Adrenal gland (tissue), 12 donors: ENCODE data around the gene OPCML. TPM values are rescaled to one million over a fixed set of nuclear protein-coding genes. Genes with fewer than 3 reads are reported as not detected.
A peak's percentile ranks its signal among the peaks of the same experiment; 100 is the strongest.

Experiments
- DNase-seq, 7 donors: peaks; one replicate each; pipeline ENCODE4 v3.0.0-alpha.2; 2019 to 2020
- H3K27ac ChIP-seq, 5 donors: fragments of 200-600 bp; sonication (generic) in 4 of 5; 1 replicate in 3 of 5; 2 replicates in 2 of 5; pipeline versions ENCODE4 v1.5.1 to v1.8.0; 2016 to 2020; ENCODE audit warnings: mild to moderate bottlenecking in 1 of 5
- H3K27me3 ChIP-seq: fragments of 200-600 bp; 2 replicates; pipeline ENCODE4 v1.8.0; 2021
- H3K36me3 ChIP-seq, 2 donors: fragments of 200-600 bp; replicated peaks in 1 of 2; 1 replicate in 1 of 2; 2 replicates in 1 of 2; pipeline versions ENCODE4 v1.5.1 to v1.8.0; 2018 to 2022
- H3K4me1 ChIP-seq, 2 donors: fragments of 200-600 bp; replicated peaks in 1 of 2; 1 replicate in 1 of 2; 2 replicates in 1 of 2; pipeline versions ENCODE4 v1.5.1 to v1.8.0; 2018 to 2021
- H3K4me3 ChIP-seq, 4 donors: fragments of 200-600 bp; sonication (generic) in 3 of 4; one replicate each; pipeline ENCODE4 v1.5.1; 2016 to 2018
- H3K9me3 ChIP-seq, 3 donors: fragments of 200-600 bp; sonication (generic) in 1 of 3; replicated peaks in 1 of 3; 1 replicate in 2 of 3; 2 replicates in 1 of 3; pipeline versions ENCODE4 v1.5.1 to v1.8.0; 2016 to 2021
- CTCF ChIP-seq, 6 experiments: fragments of 450-650 bp in 4 of 6; fragments of 200-600 bp in 2 of 6; sonication (generic) in 1 of 6; IDR thresholded peaks; 1 replicate in 5 of 6; 2 replicates in 1 of 6; pipeline versions ENCODE4 v1.5.1 to v1.8.0; 2016 to 2021; ENCODE audit warnings: antibody characterized with exemption in 6 of 6, mild to moderate bottlenecking in 2 of 6, moderate library complexity in 1 of 6
- POLR2A ChIP-seq, 2 donors: fragments of 450-650 bp; IDR thresholded peaks; one replicate each; pipeline ENCODE4 v1.6.1; 2017; ENCODE audit warnings: antibody characterized with exemption in 2 of 2, mild to moderate bottlenecking in 2 of 2, moderate library complexity in 1 of 2
- WGBS, 4 donors: extraction: QIAGEN DNeasy Blood & Tissue Kit in 2 of 4; methylation state at CpG; one replicate each; pipeline versions ENCODE4 v1.1.5 to v1.1.7; 2013 to 2017; 5-methylcytosine and 5-hydroxymethylcytosine counted together
- intact Hi-C, 2 donors: fragments of 100-400 bp; cut with DNase I; formaldehyde crosslinking; loops; one replicate each; pipeline versions ENCODE4 v1.14.1 to v1.15.0; 2022 to 2023
- polyA plus RNA-seq, 3 donors: library from polyadenylated mRNA; stranded (reverse); fragments of 200-250 nt in 2 of 3; fragments of 350-450 nt in 1 of 3; fragmentation: Illumina TruSeq in 1 of 3; extraction: RNeasy Lipid Tissue Mini Kit (QIAGEN cat#74804) in 1 of 3; gene quantifications; one replicate each; pipeline ENCODE4 v1.2.3, GENCODE V29; 2013 to 2014
- total RNA-seq, 9 donors: library from RNA; depleted of rRNA in 4 of 9; stranded (reverse); fragments of >200 nt in 4 of 9; fragments of 120-200 nt in 1 of 9; fragmentation: NEBNext Ultra II Directional in 1 of 9; extraction: Animal tissue kit (Norgen Biotek cat#: 25700) in 1 of 9; gene quantifications; one replicate each; pipeline versions ENCODE4 v1.1.0 to v1.2.4, GENCODE V29; 2013 to 2023
- donor health status: healthy with polysubstance abuse.
- donor health status: Bipolar disorder and iron deficiency.
- donor health status: DM: yes; HTN: yes; CAD: no.
- donor health status: DM: no; HTN: no; CAD: no.
- donor health status: DM: no; HTN: no; CAD: no.
- donor health status: DM: yes; HTN: yes; CAD: no.

Gene OPCML
- total and polyA plus RNA-seq, 12 donors = 0.10 to 5.5 (median 0.72) TPM; not detected in 5

GRCh38 chr11:133136376-133136775 is 395.9 kb downstream of the OPCML start:
- no peak for TF ChIP-seq CTCF (IDR thresholded peaks at IDR 0.05)
- TF ChIP-seq POLR2A (IDR thresholded peaks at IDR 0.05) = no peak
- intact Hi-C loops = no loop called here
- H3K27ac ChIP-seq = no peak overlapping the region
- no peak for DNase-seq
- H3K27me3 ChIP-seq = no peaks in the 10 kb centered on the region
- H3K36me3 ChIP-seq = no peaks in the 10 kb centered on the region
- no peaks in the 10 kb centered on the region for H3K9me3 ChIP-seq
- H3K4me3 ChIP-seq = no peak overlapping the region
- WGBS, 4 donors = 64 to 76% (median 70%) methylated on average over 4 of the region's 4 CpGs
- no peaks in the 10 kb centered on the region for H3K4me1 ChIP-seq

DNA sequence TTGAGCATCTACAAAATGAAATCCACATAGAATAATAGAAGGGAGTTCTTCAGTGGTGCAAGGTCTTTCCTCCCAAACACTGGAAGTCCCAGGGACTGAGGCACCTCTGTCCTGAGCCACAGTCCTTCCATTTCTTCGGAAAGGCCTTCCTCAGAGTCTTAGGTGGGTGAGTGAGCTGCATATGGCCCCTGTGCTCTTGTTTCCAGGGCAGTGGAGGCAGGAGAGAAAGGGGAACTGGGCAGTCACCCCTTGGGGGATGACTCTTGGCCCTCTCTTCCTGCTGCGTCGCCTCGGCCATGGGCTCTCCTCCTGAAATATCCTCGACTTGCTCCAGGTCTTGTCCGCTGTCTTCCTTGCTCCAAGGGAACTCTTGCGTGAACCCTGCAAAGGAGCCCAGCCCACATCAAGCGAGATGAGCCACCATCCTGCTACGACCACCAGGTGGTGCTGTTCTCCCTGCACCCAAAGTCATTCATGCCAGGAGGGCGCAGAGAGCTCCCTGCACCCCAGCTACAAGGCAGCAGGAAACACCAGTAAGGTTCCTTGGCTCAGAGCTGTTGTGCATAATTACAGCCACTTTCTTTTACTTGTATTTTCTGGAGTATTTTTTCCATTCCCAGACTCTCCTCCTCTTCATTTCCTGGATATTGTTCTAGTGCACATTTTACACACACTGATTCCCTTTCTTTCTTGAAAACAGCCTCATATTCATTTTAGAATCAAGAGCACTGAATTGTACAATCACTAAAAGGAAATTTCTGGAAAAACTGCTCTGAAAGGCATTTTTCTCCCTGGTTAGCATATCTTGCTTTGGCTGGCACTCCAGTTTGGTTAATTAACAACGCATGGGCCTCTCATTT is 397.8 kb downstream of the OPCML start:
- DNase-seq = peak; percentile 38 to 79 (median 66)
- intact Hi-C loops = loop anchor here in 1 of 2 donors (5.0 kb wide), 1 partner anchor 698 kb away; no protein-coding TSS in a partner anchor
- Histone ChIP-seq H3K27ac (no peak overlapping the region), H3K4me1 (no peaks in the 10 kb centered on the region), H3K9me3 (no peaks in the 10 kb centered on the region), H3K27me3 (no peaks in the 10 kb centered on the region), H3K36me3 (no peaks in the 10 kb centered on the region), H3K4me3 (no peak overlapping the region)
- 15 to 23% (median 18%) methylated on average over 11 of the region's 11 CpGs for WGBS, 4 donors
- peak; percentile 70 to 83 (median 76) for TF ChIP-seq CTCF (IDR thresholded peaks at IDR 0.05)
- no peak for TF ChIP-seq POLR2A (IDR thresholded peaks at IDR 0.05)

DNA sequence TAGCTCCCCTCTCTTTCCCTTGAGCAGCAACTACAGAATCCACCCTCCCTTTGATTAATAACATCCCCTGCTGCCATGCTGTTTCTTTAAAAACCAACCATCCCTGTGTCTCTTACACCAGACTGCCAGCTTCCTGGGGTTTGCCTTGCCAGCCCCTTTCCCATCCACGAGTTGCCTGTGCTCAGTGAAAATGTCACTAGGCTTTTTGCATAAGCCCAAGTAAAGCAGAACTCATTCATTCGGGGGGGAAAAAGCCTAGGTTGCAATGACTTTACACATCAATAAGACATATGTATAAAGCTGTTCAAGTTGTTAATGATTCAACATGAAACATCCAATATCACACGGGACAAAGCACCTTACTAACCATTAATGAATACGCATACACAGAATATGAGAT is 398.7 kb downstream of the OPCML start:
- TF ChIP-seq POLR2A (IDR thresholded peaks at IDR 0.05) (no peak), CTCF (IDR thresholded peaks at IDR 0.05) (no peak)
- Histone ChIP-seq H3K27ac (no peak overlapping the region), H3K36me3 (no peaks in the 10 kb centered on the region), H3K27me3 (no peaks in the 10 kb centered on the region), H3K9me3 (no peaks in the 10 kb centered on the region), H3K4me1 (no peaks in the 10 kb centered on the region), H3K4me3 (no peak overlapping the region)
- intact Hi-C loops = loop anchor here in 1 of 2 donors (5.0 kb wide), 1 partner anchor 699 kb away; no protein-coding TSS in a partner anchor
- no peak for DNase-seq
- 47 to 66% (median 61%) methylated on average over 3 to 4 of the region's 4 CpGs for WGBS, 4 donors

DNA sequence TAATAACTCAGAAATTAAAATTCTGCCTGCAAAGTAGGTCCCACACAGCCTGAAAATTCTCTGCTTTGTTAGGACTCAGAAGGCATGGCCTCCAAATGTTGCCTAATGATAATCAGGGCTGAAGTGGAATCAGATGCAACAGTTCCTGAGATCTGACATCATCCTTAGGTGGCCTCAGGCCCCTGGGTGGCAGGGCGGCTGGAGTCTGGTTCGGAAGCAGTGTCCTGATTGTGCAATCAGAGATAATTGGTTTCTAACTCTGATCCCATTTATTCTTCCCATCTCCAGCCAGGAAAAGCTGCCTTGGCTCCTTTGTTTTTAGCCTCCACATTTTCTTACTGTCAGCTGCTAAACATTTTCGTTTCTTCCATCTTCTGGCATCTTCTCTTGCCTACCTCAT is 399.3 kb downstream of the OPCML start:
- DNase-seq = no peak
- WGBS, 4 donors = 51 to 62% (median 54%) methylated on average over 3 of the region's 3 CpGs
- Histone ChIP-seq H3K27me3 (no peaks in the 10 kb centered on the region), H3K4me1 (no peaks in the 10 kb centered on the region), H3K36me3 (no peaks in the 10 kb centered on the region), H3K4me3 (no peak overlapping the region), H3K9me3 (no peaks in the 10 kb centered on the region), H3K27ac (no peak overlapping the region)
- TF ChIP-seq POLR2A (IDR thresholded peaks at IDR 0.05) = no peak
- TF ChIP-seq CTCF (IDR thresholded peaks at IDR 0.05) = no peak
- intact Hi-C loops = loop anchor here in 1 of 2 donors (5.0 kb wide), 1 partner anchor 699 kb away; no protein-coding TSS in a partner anchor
